B cell (primary cell): ENCODE results near the gene SLC35B2. TPM values are rescaled to one million over a fixed set of nuclear protein-coding genes. Genes with fewer than 3 reads are reported as not detected.

ENCODE experiments used
- ATAC-seq: fragments of 200-7000 bp; cut with Tn5 transposase; one replicate; pipeline ENCODE4 v1.10.0; 2021; ENCODE audit warnings: low read depth, mild to moderate bottlenecking, moderate number of reproducible peaks, moderate library complexity
- CTCF ChIA-PET: fragments of 350-600 bp; sonication (Branson Sonifier 250); formaldehyde crosslinking; loops from one replicate; lab custom pipeline; 2021; ENCODE audit warnings: antibody characterized with exemption, inconsistent platforms; lab: Charles Lee
- POLR2A ChIA-PET: fragments of 350-600 bp; sonication (Branson Sonifier 250); formaldehyde crosslinking; loops from one replicate; lab custom pipeline; 2021; ENCODE audit warnings: antibody characterized with exemption; lab: Charles Lee
- DNase-seq: peaks from one replicate; pipeline ENCODE4 v3.0.0; 2013
- H2AFZ ChIP-seq: 2 replicates; pipeline ENCODE4 v1.6.1; 2012; ENCODE audit warnings: mild to moderate bottlenecking, low read depth, low read length; ENCODE audit not compliant: insufficient read depth, poor library complexity, severe bottlenecking
- H3K27ac ChIP-seq, 2 donors: 1 replicate in 1 of 2; 2 replicates in 1 of 2; pipeline ENCODE4 v1.5.1; 2012 to 2013; ENCODE audit warnings: low read length in 2 of 2, mild to moderate bottlenecking in 2 of 2, moderate library complexity in 1 of 2
- H3K27me3 ChIP-seq, 4 experiments: fragments of 200-600 bp in 1 of 4; sonication (generic) in 1 of 4; replicated peaks in 1 of 4; 1 replicate in 2 of 4; 2 replicates in 2 of 4; pipeline versions ENCODE4 v1.6.1 to v1.7.0; 2013 to 2016; ENCODE audit warnings: low read length in 3 of 4, mild to moderate bottlenecking in 2 of 4, mixed read lengths in 1 of 4, moderate library complexity in 1 of 4; ENCODE audit not compliant: insufficient read depth in 4 of 4, control insufficient read depth in 3 of 4; ENCODE audit errors: control extremely low read depth in 1 of 4
- H3K36me3 ChIP-seq, 2 experiments: replicated peaks in 1 of 2; 1 replicate in 1 of 2; 2 replicates in 1 of 2; pipeline versions ENCODE4 v1.6.1 to v1.7.1; 2013; ENCODE audit warnings: low read length in 1 of 2; ENCODE audit not compliant: insufficient read depth in 2 of 2, control insufficient read depth in 1 of 2; ENCODE audit errors: control extremely low read depth in 1 of 2, extremely low read depth in 1 of 2
- H3K4me1 ChIP-seq, 2 donors: fragments of 200-600 bp in 1 of 2; sonication (generic) in 1 of 2; 1 replicate in 1 of 2; 2 replicates in 1 of 2; pipeline versions ENCODE4 v1.5.1 to v1.6.1; 2013 to 2017; ENCODE audit warnings: low read length in 2 of 2; ENCODE audit not compliant: control insufficient read depth in 2 of 2, insufficient read depth in 2 of 2
- H3K4me2 ChIP-seq: replicated peaks from 2 replicates; pipeline ENCODE3; 2012; ENCODE audit warnings: mild to moderate bottlenecking, low read depth, low read length; ENCODE audit not compliant: poor library complexity, severe bottlenecking
- H3K4me3 ChIP-seq, 5 experiments: fragments of 200-600 bp in 1 of 5; sonication (generic) in 1 of 5; 1 replicate in 3 of 5; 2 replicates in 2 of 5; pipeline versions ENCODE4 v1.5.1 to v1.7.0; 2011 to 2016; ENCODE audit warnings: low read length in 4 of 5, mild to moderate bottlenecking in 4 of 5, low read depth in 2 of 5, control low read depth in 1 of 5, moderate library complexity in 1 of 5; ENCODE audit not compliant: insufficient read depth in 1 of 5; ENCODE audit errors: control extremely low read depth in 1 of 5, extremely low read depth in 1 of 5
- H3K79me2 ChIP-seq: fragments of 200-600 bp; sonication (generic); one replicate; pipeline ENCODE4 v1.6.0; 2016; ENCODE audit warnings: low read length; ENCODE audit not compliant: control insufficient read depth, insufficient read depth
- H3K9ac ChIP-seq: fragments of 200-600 bp; sonication (generic); 2 replicates; pipeline ENCODE4 v1.6.1; 2017; ENCODE audit warnings: mild to moderate bottlenecking, low read length, moderate library complexity
- H3K9me3 ChIP-seq, 3 donors: one replicate each; pipeline versions ENCODE4 v1.6.1 to v1.7.1; 2013; ENCODE audit warnings: low read length in 2 of 3; ENCODE audit not compliant: control insufficient read depth in 2 of 3, insufficient read depth in 1 of 3; ENCODE audit errors: control extremely low read depth in 1 of 3
- H4K20me1 ChIP-seq: 2 replicates; pipeline ENCODE4 v1.6.0; 2012; ENCODE audit warnings: mild to moderate bottlenecking, low read length; ENCODE audit not compliant: insufficient read depth, control insufficient read depth, poor library complexity, severe bottlenecking
- H3K27ac Mint-ChIP-seq: one replicate; pipeline ENCODE4 v1.8.0; 2021; ENCODE audit warnings: mixed read lengths
- H3K27me3 Mint-ChIP-seq: one replicate; pipeline ENCODE4 v1.8.0; 2021; ENCODE audit warnings: mixed read lengths
- H3K4me1 Mint-ChIP-seq: one replicate; pipeline ENCODE4 v1.8.0; 2021; ENCODE audit warnings: mixed read lengths
- H3K4me3 Mint-ChIP-seq: one replicate; pipeline ENCODE4 v1.8.0; 2021; ENCODE audit warnings: mixed read lengths
- H3K9me3 Mint-ChIP-seq: one replicate; pipeline ENCODE4 v1.8.0; 2022; ENCODE audit warnings: mixed read lengths; ENCODE audit not compliant: insufficient read depth
- CTCF ChIP-seq: fragments of 200-600 bp; IDR thresholded peaks from one replicate; pipeline ENCODE4 v1.8.0; 2022; ENCODE audit warnings: antibody characterized with exemption, mild to moderate bottlenecking
- EZH2 ChIP-seq: IDR thresholded peaks from 2 replicates; pipeline ENCODE4 v1.6.1; 2012; ENCODE audit warnings: borderline replicate concordance, low read depth, mild to moderate bottlenecking, moderate library complexity, low read length; ENCODE audit not compliant: insufficient read depth, poor library complexity, severe bottlenecking
- whole genome bisulfite sequencing: methylation state at CpG from one replicate; pipeline ENCODE4 v1.1.5; 2013; ENCODE audit warnings: missing lambda C conversion rate; ENCODE audit not compliant: insufficient coverage; 5-methylcytosine and 5-hydroxymethylcytosine counted together
- intact Hi-C: fragments of 100-400 bp; cut with micrococcal nuclease; formaldehyde crosslinking; loops from one replicate; pipeline ENCODE4 v1.10.0; 2022
- polyA plus RNA-seq: library from polyadenylated mRNA; depleted of rRNA; stranded (reverse); fragments of >200 nt; gene quantifications from 2 replicates; pipeline ENCODE4 v1.2.3, GENCODE V29; 2012
- total RNA-seq, 2 donors: library from RNA; stranded (reverse); fragments of 120-200 nt in 1 of 2; gene quantifications; 1 replicate in 1 of 2; 2 replicates in 1 of 2; pipeline versions ENCODE4 v1.2.3 to v1.2.4, GENCODE V29; 2013 to 2022

SLC35B2 gene
- total and polyA plus RNA-seq, 2 donors (not counting 1 experiment from before 2014, with no cell fraction given): 30.0 to 35.2 TPM

GRCh38 chr6:44275749-44276648, 18.7 kb upstream of the SLC35B2 start:
- 20% methylated on average over 109 of the region's 109 CpGs for WGBS
- TF ChIP-seq EZH2 (no peak), CTCF (no peak)
- H3K9me3 Mint-ChIP-seq: no peaks in the 10 kb centered on the region
- Histone ChIP-seq H3K9me3 (peaks cover 0 to 10% (median 0%) of the 10 kb centered on the region in 3 donors), H3K4me1 (peaks cover 10 to 15% of the 10 kb centered on the region in 2 donors), H3K27ac (no peak overlapping the region), H2AFZ (peak overlapping the region; percentile 56), H3K79me2 (no peaks in the 10 kb centered on the region), H3K9ac (peak overlapping the region; percentile 48), H3K36me3 (no peaks in the 10 kb centered on the region), H4K20me1 (no peaks in the 10 kb centered on the region), H3K4me3 (peak overlapping the region in 2 of 5 experiments; percentile 25 to 36), H3K4me2 (peak overlapping the region; percentile 77), H3K27me3 (peaks cover 0 to 77% (median 37%) of the 10 kb centered on the region in 4 experiments)
- ChIA-PET CTCF (interaction anchor here (0.6 to 1.5 kb wide), 5 partner anchors 9 to 179 kb away, joined by 3 to 4 read pairs (median 4); no protein-coding TSS in a partner anchor), POLR2A (interaction anchor here (0.7 kb wide), 1 partner anchor 8 kb away, joined by 4 read pairs; no protein-coding TSS in a partner anchor)
- H3K4me3 Mint-ChIP-seq: peak overlapping the region; percentile 50
- peaks cover 8% of the 10 kb centered on the region for H3K4me1 Mint-ChIP-seq
- peaks cover 70% of the 10 kb centered on the region for H3K27me3 Mint-ChIP-seq
- no peak overlapping the region for H3K27ac Mint-ChIP-seq
- intact Hi-C loops: no loop called here
- DNase-seq: peak; percentile 65
- ATAC-seq: peak; percentile 71
